Loucy (cell line): ENCODE results near the gene LUC7L3.

Experiments used
- CTCF ChIP-seq: fragments of 200-600 bp; sonication (generic); conservative IDR thresholded peaks from 2 replicates; pipeline ENCODE4 v1.5.1; 2014; ENCODE audit warnings: mild to moderate bottlenecking, antibody characterized with exemption, low read length
- EZH2phosphoT487 ChIP-seq: fragments of 200-600 bp; IDR thresholded peaks from 2 replicates; pipeline ENCODE4 v1.6.1; 2018; ENCODE audit warnings: antibody characterized with exemption, mild to moderate bottlenecking, moderate library complexity, borderline replicate concordance

DNA sequence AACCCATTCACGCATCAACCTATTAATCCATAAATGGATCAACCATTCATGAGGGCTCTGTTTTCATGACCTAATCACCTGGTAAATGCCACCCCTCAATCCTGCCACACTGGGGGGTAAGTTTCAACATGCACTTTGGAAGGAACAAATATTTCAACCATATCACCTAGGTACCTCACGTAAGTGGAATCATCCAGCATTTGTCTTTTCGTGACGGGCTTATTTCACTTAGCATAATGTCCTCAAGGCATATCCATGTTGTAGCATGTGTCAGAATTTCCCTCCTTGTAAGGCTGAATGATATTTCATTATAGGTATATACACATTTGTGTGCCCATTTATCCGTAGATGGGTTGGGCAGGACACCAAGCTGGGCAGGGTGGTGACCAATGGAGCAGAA, 47.3 kb upstream of the LUC7L3 start:
- TF ChIP-seq CTCF (no peak), EZH2phosphoT487 (no peak)
